GM12865 (cell line): ENCODE results near the gene KHDC1.
"Not testable (repeated sequence)": the region's sequence is repeated elsewhere in the genome, so short reads cannot be mapped to it uniquely, and the experiment has no call there.

Experiments used
- DNase-seq: peaks from one replicate; pipeline ENCODE4 v3.0.0; 2010; ENCODE audit warnings: low read depth
- H3K4me3 ChIP-seq: 2 replicates; pipeline ENCODE4 v1.5.1; 2011; ENCODE audit warnings: mild to moderate bottlenecking, low read depth, low read length, control low read depth
- TF ChIP-seq, protein P1 (sequence below): IDR thresholded peaks from 2 replicates; pipeline ENCODE4 v1.5.1; 2011; ENCODE audit warnings: low read length, control low read depth, low read depth, inconsistent platforms; ENCODE audit not compliant: insufficient read depth; ENCODE audit errors: missing control alignments

The KHDC1 gene

DNA sequence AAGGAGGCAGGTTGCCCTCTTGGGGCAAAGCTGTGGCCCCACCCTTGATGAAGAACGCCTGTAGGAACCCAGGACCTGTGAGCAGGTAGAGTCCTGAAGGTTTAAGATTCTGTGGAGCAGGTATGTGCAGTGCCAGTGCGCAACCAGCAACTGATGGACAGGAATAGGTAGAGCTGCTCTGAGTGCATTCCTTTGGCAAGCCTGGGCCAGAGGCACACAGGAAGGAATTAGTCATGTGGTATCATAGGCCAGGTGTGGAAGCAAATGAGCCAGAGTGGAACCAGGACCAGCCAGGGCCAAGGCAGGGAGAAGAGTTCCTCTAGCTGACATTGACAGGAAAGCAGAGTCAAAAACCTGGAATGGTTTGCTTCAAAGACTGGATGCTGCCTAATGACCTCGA is 1.4 kb upstream of the KHDC1 start:
- DNase-seq: no peak
- TF ChIP-seq, protein P1, sequence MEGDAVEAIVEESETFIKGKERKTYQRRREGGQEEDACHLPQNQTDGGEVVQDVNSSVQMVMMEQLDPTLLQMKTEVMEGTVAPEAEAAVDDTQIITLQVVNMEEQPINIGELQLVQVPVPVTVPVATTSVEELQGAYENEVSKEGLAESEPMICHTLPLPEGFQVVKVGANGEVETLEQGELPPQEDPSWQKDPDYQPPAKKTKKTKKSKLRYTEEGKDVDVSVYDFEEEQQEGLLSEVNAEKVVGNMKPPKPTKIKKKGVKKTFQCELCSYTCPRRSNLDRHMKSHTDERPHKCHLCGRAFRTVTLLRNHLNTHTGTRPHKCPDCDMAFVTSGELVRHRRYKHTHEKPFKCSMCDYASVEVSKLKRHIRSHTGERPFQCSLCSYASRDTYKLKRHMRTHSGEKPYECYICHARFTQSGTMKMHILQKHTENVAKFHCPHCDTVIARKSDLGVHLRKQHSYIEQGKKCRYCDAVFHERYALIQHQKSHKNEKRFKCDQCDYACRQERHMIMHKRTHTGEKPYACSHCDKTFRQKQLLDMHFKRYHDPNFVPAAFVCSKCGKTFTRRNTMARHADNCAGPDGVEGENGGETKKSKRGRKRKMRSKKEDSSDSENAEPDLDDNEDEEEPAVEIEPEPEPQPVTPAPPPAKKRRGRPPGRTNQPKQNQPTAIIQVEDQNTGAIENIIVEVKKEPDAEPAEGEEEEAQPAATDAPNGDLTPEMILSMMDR: no peak

DNA sequence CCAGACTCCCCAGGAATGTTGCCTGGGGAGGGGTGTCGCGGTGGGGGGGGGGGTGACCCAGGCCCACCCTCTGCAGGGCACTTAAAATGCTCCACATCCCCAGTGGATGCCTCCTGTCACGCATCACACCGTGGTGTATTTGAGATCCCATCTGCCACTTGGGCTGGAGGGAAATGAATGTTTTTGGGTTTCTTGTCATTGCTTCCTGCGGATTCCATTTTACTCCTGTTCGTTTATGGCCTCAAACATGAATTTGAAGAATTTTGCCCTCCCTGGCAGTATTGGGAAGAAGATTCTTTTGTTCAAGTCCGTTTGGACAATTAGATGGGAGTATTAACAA is 544 bp upstream of the KHDC1 start:
- peak overlapping the region; percentile 95 for H3K4me3 ChIP-seq
- DNase-seq: peak; percentile 19
- TF ChIP-seq, protein P1: no peak

More for the DNA sequence above, 1.4 kb upstream of the KHDC1 start:
- no peak overlapping the region for H3K4me3 ChIP-seq

DNA sequence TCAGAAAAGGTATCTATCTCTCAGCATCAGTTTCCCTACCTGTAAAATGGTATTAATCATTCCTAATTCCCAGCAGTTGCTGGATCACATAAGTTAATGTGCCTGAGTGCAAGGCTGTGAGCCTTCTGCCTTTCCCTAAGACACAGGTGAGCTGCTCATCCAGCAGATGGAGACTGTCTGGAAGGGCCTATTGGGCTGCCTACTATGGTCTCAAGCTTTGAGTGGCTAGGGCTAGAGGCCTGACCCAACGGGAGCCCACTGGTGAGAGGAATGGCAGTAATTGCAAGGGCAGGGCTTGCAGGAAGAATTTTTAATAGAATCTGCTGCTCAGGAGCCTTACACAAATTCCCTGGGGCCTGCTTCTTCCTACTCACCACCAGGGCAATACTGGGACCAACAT is 4.3 kb downstream of the KHDC1 start:
- DNase-seq: no peak
- no peak overlapping the region for H3K4me3 ChIP-seq
- TF ChIP-seq, protein P1: no peak

DNA sequence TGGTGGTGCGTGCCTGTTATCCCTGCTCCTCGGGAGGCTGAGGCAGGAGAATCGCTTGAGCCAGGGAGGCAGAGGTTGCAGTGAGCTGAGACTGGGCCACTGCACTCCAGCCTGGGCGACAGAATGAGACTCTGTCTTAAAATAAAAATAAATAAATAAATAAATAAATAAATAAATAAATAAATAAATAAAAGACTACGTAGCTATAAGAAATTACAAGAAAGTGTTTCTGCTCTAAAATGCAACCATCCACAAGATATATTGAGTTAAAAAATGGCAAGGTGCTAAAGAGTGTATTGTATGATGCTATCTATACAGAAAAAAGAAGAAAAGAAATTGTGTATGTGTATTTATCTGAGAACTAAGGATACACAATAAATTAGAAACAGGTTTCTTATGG is 8.7 kb downstream of the KHDC1 start:
- H3K4me3 ChIP-seq, DNase-seq: not testable (repeated sequence)

DNA sequence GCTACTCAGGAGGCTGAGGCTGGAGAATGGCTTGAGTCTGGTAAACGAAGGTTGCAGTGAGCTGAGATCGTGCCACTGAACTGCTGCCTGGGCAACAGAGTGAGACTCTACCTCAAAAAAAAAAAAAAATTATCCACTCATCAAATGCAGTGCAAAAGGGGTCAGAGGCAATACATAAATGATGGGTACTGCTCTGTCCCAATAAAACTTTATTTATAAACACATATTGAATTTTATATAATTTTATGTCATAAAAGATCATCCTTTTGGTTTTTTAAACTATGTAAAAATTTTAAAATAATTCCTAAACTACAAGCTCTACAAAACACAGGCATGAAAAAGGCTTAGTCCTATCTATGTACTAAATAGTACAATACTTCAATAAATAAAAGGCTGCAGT is 10.3 kb downstream of the KHDC1 start:
- TF ChIP-seq, protein P1: no peak
- no peak for DNase-seq
- H3K4me3 ChIP-seq: no peak overlapping the region

DNA sequence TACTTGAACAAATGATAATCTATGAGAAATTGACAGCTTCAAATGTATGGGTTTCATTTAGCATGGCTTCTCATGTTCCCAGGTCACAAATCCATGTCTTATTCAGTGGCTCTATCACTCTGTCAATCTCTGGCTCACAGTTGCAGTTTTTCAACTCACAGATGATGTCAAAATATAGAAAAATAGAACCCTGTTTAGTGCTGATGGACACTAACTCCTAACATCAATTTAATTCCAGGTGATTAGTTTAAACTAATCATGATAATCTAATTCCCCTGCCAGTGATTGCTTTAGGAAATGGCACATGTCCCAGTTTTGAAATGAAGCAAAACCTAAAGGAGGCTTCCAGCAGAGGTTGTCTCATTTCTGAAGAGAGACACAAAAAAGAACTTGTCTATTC is 13.0 kb downstream of the KHDC1 start:
- TF ChIP-seq, protein P1: no peak
- H3K4me3 ChIP-seq: no peak overlapping the region
- no peak for DNase-seq

DNA sequence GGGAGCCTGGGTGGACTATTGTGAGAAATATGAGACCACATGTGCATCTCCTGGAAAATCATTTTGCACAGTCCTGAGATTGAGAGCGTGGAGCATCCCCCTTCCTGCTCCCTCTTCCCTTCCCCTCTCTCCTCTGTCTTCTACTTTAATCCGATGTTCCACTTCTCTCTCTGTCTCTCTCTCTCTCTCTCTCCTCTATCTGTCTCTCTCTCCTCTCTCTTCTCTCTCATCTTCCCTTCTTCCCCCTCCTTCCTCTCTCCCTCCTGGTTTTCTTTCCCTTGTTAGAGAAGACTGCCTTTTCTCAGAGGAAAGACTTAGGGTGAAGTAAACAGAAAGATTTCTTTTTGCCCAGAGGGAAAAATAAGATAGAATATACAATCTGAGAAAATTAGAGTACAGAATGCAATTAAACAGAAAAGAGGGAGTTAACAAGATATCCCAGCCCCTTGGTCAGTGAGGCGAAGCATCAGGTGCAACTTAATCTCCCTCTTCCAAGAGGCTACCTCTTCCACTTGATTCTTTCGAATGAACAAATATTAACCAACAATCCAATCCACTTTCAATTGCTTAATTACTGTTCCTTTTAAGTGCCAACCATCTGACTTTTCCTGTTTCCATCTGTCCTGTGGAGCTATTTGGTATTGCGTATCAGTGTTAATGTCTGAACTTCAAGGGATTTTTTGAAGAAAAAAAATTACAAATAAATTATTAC is 14.6 kb downstream of the KHDC1 start:
- H3K4me3 ChIP-seq: no peak overlapping the region
- TF ChIP-seq, protein P1: no peak
- DNase-seq: no peak
